Tibial nerve (tissue), 4 donors: ENCODE results near the gene SLC45A3.

Source experiments
- CTCF ChIP-seq, 5 experiments: fragments of 200-600 bp in 3 of 5; fragments of 450-650 bp in 2 of 5; sonication (generic) in 3 of 5; IDR thresholded peaks; one replicate each; pipeline ENCODE4 v1.5.1; 2016 to 2019; ENCODE audit warnings: antibody characterized with exemption in 5 of 5, mild to moderate bottlenecking in 3 of 5, moderate library complexity in 2 of 5
- EP300 ChIP-seq, 2 donors: sonication (generic); formaldehyde crosslinking; IDR thresholded peaks; one replicate each; pipeline ENCODE4 v1.6.1; 2017; ENCODE audit warnings: antibody characterized with exemption in 2 of 2, mild to moderate bottlenecking in 1 of 2
- POLR2A ChIP-seq, 2 donors: fragments of 450-650 bp; IDR thresholded peaks; one replicate each; pipeline ENCODE4 v1.6.1; 2017; ENCODE audit warnings: antibody characterized with exemption in 2 of 2, mild to moderate bottlenecking in 2 of 2, moderate library complexity in 2 of 2

DNA sequence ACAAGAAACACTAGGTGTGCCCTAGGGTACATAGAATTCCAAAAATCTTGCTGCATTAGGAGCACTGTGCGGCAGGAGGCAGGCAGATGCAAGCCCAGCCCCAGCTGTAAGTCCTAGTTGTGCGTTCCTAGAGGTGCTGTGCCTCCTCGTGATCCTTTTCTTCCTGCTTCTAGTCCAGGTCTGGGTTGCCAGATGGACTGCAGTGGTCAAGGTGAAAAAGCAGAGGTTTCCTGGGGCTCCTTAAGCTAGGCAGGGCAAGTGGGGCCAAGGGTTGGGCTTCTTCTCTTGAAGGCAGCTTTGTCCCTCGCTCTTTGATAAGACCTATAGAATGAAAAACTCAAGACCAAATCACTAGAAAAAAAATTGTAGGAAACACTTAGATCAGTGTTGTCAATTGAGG, 21.6 kb upstream of the SLC45A3 start:
- TF ChIP-seq POLR2A (IDR thresholded peaks at IDR 0.05) (no peak), CTCF (IDR thresholded peaks at IDR 0.05) (no peak), EP300 (IDR thresholded peaks at IDR 0.05) (no peak)
